ENCODE results near the gene ABLIM3.

The ABLIM3 gene

DNA sequence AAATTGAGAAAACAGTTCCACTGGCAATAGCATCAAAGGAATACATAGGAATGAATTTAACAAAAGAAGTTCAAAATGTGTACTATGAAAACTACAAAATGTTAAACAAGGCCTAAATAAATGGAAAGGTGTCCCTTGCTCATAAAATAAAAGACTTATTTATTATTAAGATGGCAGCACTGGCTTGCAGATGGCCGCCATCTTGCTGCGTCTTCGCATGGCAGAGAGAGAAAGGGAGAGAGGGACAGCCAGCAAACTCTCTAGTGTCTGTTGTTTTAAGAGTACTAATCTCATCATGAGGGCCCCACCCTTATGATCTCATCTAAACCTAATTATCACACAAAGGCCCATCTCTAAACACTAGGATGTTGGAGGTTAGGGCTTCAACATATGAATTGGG, 47.1 kb downstream of the ABLIM3 start:
- DNase-seq (ENCODE audit: low read depth), result no peak

DNA sequence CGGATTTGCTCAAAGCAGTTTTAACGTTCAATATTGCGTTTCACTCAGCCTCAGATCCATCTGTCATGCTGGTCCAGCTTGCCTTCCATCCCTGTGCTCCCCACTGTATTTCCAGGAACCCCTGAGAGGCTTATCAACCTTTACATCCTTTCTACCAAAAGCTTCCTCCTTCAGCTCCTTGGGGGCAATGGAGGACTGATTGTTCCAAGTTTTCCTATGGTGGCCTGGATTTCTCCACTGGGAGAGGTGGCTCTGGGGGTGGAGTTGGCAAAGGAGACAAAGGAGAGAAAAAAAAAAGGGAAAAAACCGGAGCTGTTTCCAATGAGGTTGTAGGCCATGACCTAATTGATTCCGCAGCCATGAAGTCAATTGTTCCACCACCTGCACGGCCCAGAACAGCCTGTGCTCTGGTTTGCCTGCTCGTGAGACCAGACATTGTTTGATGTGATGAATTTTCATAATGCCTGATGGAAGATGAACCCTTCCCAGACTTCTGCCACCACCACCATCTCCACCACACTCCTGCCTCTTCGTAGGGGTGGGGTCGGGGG, 54.1 kb downstream of the ABLIM3 start:
- DNase-seq (ENCODE audit: low read depth), result no peak

DNA sequence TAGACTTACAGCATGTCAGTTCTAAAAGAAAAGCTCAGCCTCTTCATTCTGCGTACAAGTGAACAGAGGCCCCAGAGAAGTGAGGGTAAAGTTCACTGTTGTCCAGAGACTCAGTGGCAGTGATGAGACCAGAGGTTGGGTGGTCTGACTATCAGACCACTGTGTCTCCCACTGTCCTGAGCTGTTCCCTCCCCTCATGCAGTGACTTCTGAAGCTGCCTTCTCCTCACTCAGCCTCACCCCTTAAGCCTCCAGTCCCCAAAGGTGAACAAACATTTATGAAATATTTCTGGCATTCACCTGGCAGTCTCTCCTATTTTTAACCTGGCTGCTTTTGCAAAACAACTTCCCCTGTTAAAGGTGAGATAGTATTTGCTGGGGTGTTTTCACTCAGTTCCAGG, 54.7 kb downstream of the ABLIM3 start:
- no peak for DNase-seq (ENCODE audit: low read depth)

DNA sequence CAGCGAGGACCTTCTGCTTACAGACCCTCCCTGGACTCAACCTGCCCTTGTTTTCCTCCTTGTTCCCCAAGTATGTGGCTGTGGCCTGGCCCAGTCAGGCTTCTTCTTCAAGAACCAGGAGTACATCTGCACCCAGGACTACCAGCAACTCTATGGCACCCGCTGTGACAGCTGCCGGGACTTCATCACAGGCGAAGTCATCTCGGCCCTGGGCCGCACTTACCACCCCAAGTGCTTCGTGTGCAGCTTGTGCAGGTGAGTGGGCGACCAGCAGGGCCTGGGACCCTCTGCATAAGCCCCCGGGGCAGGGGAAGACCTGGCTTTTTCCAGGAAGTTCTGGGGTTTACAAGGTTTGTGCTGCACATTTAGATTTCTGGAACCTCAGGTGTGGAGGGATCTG, 56.9 kb downstream of the ABLIM3 start:
- DNase-seq (ENCODE audit: low read depth), result no peak

DNA sequence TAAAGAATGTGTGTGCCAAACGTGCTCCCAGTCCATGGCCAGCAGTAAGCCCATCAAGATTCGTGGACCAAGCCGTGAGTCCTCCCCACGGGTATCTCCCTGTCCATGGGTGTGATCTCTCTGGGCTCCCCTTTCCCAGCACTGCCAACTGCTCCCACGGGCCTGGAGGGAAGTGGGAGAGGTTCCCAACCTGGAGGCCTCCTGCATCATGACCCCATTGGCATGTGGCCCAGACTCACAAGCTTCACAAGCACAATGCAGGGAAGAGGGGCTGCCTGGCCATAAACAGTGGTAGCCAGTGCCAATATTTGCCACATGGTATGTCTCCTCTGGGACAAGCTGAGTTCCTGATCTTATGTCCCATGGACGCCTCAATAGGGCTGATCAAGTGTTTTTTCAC, 59.1 kb downstream of the ABLIM3 start:
- DNase-seq (ENCODE audit: low read depth), result no peak

DNA sequence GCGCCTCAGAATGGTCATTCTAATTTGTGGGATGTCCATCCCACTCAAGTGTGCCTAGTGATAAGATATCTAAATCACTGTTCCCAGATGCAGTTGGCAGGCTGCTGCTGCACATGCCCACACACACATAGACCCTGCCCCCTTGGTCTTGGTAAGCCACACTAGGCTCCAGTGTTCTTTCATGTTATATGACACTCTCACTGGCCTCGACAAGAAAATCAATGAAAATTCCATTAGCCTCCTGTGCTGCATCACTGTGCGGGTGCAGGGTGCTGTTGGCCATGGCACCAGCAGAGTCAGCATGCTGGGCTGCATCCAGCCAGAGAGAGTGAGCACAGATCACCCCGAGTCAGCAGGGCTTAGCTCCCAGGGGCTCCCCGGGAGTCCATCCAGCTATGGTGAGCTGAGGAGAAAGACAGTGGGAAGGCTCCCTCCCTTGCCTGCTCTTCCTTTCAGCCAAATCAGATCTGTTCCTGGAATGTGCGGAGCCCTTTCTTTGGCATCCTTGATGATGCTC, 59.9 kb downstream of the ABLIM3 start:
- no peak for DNase-seq (ENCODE audit: low read depth)

DNA sequence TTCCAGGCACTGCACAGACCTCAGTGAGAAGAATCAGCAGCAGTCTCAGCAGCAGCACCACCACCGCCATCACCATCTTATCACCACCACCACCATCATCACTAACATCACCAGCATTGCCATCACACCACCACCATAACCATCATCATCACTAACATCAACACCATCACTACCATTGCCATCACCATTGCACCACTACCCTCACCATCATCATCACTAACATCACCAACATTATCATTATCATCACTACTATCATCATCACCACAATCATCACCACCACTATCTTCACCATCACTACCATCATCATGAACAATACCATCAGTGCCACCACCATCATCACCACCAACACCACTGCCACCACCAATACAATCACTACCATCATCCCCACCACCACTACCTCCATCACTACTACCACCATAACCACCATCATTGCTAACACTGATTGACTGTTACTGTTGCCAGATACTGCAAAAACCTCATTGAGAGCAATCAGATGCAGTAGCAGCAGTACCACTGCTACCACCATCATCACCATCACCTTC, 61.7 kb downstream of the ABLIM3 start:
- no peak for DNase-seq (ENCODE audit: low read depth)

DNA sequence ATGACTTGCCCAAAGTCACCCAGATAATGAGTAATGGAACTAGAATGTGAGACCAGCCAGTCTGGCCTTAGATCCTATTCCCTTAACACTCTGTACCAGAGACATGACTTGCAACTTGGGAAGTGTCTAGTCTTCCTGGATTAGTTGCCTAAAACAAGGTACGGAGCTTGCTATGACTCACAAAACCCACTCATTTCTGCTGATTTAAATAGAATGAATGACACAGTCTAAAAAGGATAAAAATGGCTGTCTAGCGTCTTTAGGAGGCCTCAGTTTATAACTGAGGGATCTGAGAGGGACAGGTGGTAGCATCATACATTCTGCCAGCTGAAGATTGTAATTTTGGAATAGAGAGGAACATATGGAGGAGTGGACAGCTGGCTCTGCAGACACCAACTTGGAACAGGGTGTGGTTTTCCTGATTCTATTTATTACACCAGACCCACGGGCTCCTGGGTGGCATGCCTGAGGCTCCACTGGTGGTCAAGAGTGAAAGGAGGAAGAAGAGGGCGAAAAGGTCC, 62.7 kb downstream of the ABLIM3 start:
- DNase-seq (ENCODE audit: low read depth), result no peak

DNA sequence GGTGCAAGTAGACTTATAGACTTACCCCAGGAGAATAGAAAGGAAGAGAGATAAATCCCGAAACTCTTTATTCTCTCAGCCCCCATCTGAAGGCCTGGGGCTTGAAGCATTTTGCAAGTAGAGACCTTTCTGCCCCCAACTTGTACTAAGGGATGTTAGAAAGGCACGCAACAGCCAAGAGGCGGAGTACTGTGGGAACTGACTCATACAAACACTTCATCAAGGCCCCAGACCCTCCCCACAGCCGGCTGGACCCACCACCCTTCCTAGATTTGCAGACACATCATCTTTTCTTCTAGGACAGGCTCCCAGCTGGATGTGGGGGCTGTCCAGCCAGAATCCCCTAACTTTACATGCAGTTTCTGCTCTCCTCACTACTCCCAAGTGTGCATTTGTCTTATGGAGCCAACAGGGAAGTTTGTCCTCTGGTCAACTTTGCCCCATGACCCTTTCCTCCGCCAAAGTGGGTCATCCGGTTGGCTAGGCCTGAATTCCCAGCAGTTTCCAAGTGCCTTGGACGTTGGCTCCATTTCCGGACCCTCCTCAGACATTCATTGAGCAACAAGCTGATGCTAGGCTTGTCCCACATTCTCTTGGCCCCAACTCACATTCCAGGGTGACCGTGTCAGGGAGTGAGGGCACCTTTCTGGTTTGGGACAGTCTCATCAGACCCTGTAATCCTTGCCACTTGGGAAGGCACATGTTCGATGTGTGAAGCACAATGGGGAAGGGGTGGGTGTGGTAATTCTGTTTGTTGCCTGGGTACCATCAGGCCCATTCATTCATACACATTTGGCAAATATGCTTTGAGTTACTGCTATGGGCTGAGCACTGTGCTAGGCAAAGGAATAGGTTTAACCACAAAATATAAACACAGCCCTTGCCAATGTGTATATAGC, 64.6 kb downstream of the ABLIM3 start:
- DNase-seq (ENCODE audit: low read depth), result no peak

DNA sequence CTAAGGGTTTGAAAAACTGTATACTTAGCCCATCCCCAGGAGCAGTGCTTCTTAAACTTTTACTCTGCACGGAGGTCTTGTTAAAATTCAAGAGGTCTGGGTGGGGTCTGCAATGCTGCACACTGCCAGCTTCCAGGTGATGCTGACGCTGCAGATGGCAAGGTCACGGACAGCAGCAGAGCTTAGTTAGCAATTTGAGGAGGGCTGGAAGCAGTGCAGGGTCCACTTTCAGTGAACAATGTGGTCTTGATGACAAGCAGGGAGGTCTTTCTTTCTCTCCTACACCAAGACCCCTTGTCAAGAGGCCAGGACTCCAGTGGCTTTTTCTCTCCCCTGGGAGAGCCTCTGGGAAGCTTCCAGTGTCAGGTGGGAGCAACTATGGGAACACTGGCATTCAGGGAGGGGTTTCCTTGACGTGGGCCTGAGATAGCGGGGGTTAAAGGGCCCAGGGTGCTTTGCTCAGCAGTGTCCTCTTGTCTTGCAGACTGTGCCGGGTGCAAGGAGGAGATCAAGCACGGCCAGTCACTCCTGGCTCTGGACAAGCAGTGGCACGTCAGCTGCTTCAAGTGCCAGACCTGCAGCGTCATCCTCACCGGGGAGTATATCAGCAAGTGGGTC, 65.3 kb downstream of the ABLIM3 start:
- DNase-seq (ENCODE audit: low read depth), result no peak

DNA sequence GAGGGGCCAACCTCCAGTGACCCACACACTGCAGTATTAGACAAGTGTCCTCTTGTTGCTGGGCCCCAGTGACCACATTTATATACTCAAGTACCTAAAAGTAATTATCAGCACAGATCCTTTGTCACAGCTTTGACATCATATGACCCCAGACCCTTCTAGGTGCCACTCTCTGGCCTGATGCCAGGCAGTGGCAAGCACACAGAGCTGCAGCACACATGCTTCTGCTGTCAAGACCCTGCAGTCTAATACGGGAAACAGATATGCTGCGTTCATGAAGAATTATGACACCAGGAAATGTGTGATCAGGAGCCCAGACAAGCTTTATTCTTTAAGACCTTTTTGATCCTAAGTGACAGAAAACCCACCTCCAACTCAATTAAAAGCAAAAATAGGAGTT, 66.5 kb downstream of the ABLIM3 start:
- no peak for DNase-seq (ENCODE audit: low read depth)

DNA sequence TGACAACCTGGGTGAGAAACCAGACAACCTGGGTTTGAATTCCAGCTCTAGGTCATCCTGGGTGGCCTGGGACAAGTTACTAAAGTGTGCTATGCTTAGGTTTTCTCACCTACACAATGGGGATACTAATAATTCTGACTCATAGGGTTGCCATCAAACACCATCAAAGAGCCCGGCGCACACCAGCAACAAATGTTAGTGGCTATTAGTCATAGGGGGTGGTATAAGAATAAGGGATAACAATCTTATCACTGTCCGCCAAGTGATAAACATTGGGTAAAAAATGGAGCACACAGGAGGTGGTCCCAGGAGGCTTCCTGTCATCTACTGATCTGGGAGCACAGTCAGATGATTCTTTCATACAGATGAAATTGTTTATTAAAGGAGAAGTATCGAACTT, 68.9 kb downstream of the ABLIM3 start:
- no peak for DNase-seq (ENCODE audit: low read depth)

DNA sequence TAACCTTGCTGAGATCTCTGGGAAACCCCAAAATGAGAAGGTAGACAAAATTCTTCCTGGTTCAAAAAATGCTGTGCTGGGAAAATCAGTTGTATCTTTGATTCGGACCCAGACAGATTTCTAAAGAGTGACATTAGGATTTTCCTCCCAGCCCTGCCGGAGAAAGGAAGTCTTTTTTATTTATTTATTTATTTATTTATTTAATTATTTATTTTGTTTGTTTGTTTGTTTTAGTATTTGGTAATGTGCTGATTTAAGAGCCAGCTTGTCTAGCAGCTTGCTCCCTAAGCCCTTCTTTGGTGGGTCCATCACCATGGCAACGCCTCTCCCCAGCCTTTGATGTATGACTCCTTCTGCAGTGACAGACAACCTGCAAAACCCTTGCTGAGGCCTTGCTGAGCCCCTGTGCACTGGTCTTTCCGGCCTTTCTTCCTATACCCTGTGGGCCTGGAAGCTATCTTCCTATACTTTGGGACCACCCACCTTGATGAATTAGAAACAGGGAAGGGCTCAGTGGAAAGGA, 69.7 kb downstream of the ABLIM3 start:
- DNase-seq (ENCODE audit: low read depth), result no peak

DNA sequence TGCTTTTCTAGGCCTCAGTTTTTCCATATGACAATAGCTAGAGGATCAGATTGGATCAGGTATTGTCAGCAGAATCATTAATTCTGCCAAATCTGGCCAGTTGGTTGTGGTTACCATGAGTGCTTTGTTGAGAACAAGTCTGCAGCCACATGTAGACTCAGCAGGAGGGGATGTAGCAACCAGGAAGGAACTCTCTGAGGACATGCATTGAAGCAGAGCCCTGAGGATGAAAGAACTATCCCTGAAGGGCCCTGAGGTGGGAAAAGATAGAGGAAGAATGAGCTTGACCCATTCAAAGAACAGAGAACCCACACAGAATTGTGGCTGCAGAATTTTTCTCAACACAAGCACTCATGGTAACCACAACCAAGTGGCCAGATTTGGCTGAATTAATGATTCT, 70.3 kb downstream of the ABLIM3 start:
- no peak for DNase-seq (ENCODE audit: low read depth)

DNA sequence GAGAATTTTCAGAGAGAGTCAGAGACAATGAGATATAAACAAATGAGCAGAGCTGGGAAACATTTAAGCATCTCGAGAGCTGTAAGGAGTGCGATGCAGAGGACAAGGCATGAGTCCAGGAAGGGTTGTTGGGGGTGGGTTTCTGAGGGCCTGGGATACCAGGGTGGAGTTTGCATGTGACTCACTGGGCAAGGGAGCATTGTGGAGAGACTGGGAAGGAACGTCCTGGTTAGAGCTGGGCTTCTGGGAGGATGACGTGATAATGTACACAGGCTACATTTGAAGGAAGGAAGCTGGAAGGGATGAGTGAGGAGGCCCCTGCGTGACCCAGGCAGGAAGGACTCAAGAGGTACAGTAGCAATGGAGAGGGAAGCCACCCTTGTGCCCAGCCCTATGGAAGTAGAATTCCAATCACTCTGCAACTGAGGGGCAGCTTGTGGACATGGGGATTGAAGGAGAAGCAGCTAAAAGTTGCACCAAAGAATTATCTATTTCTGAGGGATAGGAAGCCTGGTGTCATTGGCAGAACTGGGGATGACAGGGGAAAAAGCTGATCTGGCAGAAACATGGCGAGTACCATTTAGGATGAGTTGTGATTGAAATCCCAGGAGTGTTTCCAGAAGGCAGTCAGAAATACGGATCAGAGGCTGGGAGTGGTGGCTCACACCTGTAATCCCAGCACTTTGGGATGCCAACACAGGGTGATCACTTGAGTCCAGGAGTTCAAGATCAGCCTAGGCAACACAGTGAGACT, 71.1 kb downstream of the ABLIM3 start:
- no peak for DNase-seq (ENCODE audit: low read depth)

DNA sequence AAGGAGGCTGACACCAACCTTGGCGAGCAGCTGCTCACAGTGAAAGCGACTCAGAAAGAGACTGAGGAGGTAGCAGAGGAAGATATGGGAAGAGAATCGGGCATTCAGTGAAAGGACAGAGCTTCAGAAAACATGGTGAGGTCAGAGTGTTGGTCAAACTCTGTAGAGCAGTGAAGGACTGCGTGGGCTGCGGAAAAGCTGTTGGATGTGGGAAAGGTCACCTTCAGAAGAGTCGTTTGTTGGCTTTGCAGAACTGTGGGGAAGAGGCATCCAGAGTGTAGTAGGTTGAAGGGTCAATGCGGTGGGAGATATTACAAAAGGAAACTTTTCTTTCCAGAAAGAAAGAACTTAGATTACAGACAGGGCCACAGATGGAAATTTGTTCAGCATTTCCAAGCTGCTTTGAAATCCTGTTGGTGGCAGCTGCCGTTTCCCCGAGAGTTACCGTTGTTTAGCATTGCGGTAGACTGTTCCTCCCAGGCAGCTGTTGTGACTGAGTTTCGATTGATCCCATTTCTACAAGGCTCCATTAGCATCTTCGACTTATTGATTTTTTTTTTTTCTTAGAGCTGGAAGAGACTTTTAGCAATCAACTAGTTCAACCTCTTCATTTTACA, 72.1 kb downstream of the ABLIM3 start:
- DNase-seq (ENCODE audit: low read depth), result no peak

DNA sequence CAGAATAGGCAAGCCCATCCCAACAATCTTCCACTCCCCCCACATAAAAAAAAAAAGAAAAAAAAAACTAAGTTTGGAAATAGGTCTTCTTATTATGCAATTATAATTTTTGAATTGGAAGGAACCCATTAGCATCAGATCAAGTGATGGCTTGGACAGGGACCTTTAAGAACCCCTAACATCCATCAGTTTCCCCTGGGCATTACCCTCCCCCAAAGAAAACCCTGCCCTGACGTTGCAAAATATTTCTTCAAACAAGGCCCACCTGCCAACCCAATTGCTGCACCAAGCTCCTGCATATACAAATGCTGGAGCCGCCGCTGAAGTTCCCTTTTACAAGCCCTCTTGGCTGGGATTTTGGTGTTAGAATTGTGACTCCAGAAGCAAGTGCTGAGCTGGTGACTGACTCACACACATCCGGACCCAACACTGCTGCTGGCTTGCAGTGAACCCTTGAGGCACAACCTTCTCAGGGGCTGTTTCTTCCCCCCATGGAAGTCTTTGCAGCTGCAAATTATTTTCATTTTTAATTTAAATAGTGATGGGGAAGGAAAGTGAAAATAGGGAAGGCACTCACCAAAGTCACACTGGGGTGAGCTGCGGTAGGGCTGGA, 74.3 kb downstream of the ABLIM3 start:
- no peak for DNase-seq (ENCODE audit: low read depth)

DNA sequence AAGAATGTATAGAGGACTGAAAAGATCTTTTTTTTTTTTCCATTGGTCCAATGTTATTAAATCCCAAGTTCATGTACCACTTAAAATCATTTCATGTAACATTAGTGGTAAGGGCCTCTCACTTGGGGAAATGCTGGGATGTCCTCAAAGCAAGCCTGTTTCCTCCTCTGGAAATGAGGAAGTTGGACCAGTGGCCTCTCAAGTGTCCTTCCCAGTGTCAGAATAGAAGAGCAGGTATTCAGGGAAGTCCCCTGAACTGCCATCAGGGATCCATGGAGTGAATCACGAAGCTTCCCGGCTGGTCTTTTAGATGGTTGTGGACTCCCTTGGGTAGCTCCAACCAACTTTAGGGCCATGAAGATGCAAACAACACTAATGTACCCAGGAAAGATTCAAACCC, 75.2 kb downstream of the ABLIM3 start:
- no peak for DNase-seq (ENCODE audit: low read depth)

DNA sequence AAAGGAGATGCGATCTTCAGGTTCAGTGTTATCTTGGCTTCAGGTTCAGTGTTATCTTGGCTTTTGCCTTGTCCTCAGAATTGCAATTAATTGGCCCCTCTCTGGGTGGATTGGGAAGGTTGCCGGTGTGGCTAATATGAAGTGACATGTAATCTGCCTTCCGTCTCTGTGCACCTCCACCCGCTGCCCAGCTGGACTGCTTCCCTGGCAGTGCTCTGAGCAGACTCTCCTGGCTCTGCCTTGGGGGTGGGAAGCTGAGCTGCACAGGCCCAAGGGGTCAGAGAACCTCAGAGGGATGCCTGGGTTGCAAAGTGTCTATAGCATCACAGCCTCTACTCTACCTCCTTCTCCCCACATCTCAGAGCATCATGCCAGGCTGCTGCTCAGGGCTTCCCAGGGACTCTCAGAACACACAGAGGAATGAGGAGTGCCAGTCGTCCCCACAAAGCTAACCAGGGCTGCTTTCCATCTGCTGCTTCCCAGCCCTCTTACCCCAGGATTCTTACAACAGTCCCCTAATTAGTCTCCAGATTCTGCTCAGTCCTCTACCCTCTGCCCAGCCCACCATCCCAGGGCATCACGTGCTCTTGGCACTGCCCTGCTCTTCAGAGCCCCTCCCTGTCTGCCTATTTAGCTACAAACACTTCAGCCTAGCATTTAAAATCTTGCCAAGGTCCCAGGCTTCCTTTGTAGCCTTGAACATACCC, 76.0 kb downstream of the ABLIM3 start:
- DNase-seq (ENCODE audit: low read depth), result no peak

DNA sequence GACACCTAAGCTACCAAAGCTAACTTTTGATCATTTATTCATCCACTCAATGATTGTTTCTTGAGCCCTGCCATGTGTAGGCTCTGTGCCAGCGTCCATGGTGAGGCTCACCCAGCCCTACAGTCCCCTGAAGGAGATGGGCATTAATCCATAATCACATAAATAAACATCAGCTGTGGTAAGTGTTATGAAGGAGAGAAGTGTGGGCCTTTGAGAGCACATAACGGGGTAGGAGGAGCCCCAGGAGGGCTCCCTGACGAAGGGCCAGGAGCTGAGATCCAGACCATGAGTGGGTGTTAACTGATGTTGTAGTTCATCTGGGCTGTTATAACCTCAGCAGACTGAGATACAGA, 76.5 kb downstream of the ABLIM3 start:
- DNase-seq (ENCODE audit: low read depth), result no peak
